Spleen (tissue), 7 donors: ENCODE results near the gene ANKRD44.

Experiments used
- POLR2A ChIP-seq, 3 donors: fragments of 450-650 bp; IDR thresholded peaks; one replicate each; pipeline ENCODE4 v1.5.1; 2017; ENCODE audit warnings: antibody characterized with exemption in 3 of 3, mild to moderate bottlenecking in 1 of 3
- POLR2AphosphoS5 ChIP-seq, 3 donors: sonication (generic); formaldehyde crosslinking; IDR thresholded peaks; one replicate each; pipeline ENCODE4 v1.5.1; 2017; ENCODE audit warnings: antibody characterized with exemption in 3 of 3
- TF ChIP-seq, protein P1 (sequence below), 11 experiments: fragments of 200-600 bp in 7 of 11; fragments of 450-650 bp in 4 of 11; sonication (generic) in 4 of 11; IDR thresholded peaks in 8 of 11; conservative IDR thresholded peaks in 3 of 11; 1 replicate in 7 of 11; 2 replicates in 4 of 11; pipeline versions ENCODE4 v1.4.0 to v1.8.0; 2016 to 2021; ENCODE audit warnings: antibody characterized with exemption in 11 of 11, inconsistent platforms in 4 of 11, mild to moderate bottlenecking in 1 of 11
- donor health status: DM: no; HTN: no; CAD: no; lungs with moderate emphysema.
- donor health status: DM: no; HTN: no; CAD: no.
- donor health status: DM: no; HTN: no; CAD: no.

DNA sequence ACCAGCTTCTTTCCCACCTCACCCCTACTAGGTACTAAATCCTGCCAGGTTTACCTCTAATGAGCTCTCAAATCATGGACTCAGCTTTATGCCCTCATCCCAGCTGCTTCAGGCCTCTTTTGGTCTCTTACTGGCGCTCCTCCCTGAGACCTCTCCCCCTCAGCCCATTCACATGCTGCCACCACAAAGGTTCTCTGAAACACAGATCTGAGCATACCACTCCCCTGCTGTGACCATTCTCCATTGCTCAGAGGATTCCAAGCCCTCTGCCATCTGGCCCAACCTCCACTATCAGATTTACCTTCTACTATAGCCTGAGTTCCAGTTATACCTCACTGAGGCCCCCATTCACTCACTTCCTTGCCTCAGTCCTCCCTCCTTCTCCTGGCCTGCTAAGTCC is 174.8 kb downstream of the ANKRD44 start:
- TF ChIP-seq, protein P1, sequence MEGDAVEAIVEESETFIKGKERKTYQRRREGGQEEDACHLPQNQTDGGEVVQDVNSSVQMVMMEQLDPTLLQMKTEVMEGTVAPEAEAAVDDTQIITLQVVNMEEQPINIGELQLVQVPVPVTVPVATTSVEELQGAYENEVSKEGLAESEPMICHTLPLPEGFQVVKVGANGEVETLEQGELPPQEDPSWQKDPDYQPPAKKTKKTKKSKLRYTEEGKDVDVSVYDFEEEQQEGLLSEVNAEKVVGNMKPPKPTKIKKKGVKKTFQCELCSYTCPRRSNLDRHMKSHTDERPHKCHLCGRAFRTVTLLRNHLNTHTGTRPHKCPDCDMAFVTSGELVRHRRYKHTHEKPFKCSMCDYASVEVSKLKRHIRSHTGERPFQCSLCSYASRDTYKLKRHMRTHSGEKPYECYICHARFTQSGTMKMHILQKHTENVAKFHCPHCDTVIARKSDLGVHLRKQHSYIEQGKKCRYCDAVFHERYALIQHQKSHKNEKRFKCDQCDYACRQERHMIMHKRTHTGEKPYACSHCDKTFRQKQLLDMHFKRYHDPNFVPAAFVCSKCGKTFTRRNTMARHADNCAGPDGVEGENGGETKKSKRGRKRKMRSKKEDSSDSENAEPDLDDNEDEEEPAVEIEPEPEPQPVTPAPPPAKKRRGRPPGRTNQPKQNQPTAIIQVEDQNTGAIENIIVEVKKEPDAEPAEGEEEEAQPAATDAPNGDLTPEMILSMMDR (IDR thresholded peaks at IDR 0.05 in 8 of 11, conservative IDR thresholded peaks at IDR 0.05 in 3 of 11): no peak
- TF ChIP-seq POLR2AphosphoS5 (IDR thresholded peaks at IDR 0.05) (no peak), POLR2A (IDR thresholded peaks at IDR 0.05) (no peak)
